ENCODE results near the gene GLI2. TPM values are rescaled to one million over a fixed set of nuclear protein-coding genes. Genes with fewer than 3 reads are reported as not detected.
A peak's percentile ranks its signal among the peaks of the same experiment; 100 is the strongest.

The GLI2 gene
- total and polyA plus RNA-seq, 2 experiments from 2014 or later: 53.6 to 57.0 TPM

DNA sequence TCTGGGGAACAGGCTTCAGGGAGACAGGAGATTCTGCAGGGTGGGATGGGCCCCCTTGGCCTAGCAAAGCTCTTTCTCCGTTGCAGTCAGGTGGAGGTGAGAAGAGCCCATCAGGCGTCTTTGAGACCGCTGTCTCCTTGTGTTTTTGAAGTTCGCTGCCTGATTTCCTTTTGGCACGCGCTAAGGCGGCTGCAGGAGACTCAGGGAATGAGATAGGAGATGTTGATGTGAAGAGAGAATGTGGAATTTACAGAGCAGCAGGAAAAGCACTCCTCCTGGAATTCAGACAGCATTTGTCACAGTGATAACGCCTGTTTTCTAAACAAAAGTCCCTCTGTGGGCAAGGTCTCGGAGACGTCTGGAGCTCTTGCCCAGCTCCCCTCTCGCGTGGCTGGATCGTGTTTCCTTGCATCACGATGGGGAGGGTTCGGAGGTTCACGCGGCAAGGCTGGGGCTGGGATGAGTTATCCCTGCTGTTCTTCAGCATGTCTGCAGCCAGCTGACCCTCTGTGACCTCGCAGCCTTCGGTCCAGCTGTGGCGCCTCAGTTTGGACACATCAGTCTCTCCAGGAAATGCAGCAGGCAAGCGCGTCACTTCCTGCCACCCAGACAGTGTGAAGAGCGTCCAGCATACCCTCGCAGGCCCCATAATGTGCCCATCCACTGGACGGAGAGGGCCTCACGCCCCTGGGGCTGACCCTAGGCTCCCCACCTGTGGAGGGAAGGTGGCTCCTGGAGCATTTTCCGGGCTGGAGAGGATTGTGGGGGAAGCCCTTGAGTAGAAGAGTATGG is 30.2 kb downstream of the GLI2 start:
- Mint-ChIP-seq H3K27me3 (ENCODE audit: insufficient read depth, low read depth, poor library complexity) (peaks cover 10% of the 10 kb centered on the region), H3K4me3 (no peak overlapping the region), H3K9me3 (no peaks in the 10 kb centered on the region), H3K36me3 (ENCODE audit: low read depth) (no peaks in the 10 kb centered on the region), H3K4me1 (peaks cover 74% of the 10 kb centered on the region), H3K27ac (peak overlapping the region; percentile 23; the same call in 1 of the 2 replicates)
- TF ChIP-seq JUNB (IDR thresholded peaks at IDR 0.05; ENCODE audit: unreplicated experiment) (no peak), CREB1 (CRISPR knock-in tag; IDR thresholded peaks at IDR 0.05; ENCODE audit: low read depth) (no peak), STAT1 (IDR thresholded peaks at IDR 0.05; ENCODE audit: unreplicated experiment) (no peak), EZH2 (IDR thresholded peaks at IDR 0.05; ENCODE audit: low read depth, unreplicated experiment) (no peak), ZNF114 (CRISPR knock-in tag; IDR thresholded peaks at IDR 0.05) (no peak), EZH2phosphoT487 (IDR thresholded peaks at IDR 0.05; ENCODE audit: unreplicated experiment) (no peak), POLR2AphosphoS5 (IDR thresholded peaks at IDR 0.05; ENCODE audit: low read depth) (no peak), NANOG (IDR thresholded peaks at IDR 0.05; ENCODE audit: borderline replicate concordance) (no peak), ZNF331 (CRISPR knock-in tag; IDR thresholded peaks at IDR 0.05; ENCODE audit: low read depth) (no peak)
- TF ChIP-seq, protein P1, sequence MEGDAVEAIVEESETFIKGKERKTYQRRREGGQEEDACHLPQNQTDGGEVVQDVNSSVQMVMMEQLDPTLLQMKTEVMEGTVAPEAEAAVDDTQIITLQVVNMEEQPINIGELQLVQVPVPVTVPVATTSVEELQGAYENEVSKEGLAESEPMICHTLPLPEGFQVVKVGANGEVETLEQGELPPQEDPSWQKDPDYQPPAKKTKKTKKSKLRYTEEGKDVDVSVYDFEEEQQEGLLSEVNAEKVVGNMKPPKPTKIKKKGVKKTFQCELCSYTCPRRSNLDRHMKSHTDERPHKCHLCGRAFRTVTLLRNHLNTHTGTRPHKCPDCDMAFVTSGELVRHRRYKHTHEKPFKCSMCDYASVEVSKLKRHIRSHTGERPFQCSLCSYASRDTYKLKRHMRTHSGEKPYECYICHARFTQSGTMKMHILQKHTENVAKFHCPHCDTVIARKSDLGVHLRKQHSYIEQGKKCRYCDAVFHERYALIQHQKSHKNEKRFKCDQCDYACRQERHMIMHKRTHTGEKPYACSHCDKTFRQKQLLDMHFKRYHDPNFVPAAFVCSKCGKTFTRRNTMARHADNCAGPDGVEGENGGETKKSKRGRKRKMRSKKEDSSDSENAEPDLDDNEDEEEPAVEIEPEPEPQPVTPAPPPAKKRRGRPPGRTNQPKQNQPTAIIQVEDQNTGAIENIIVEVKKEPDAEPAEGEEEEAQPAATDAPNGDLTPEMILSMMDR (conservative IDR thresholded peaks at IDR 0.05; ENCODE audit: low read depth in 2 of 2): no peak
- TF ChIP-seq, protein P2, sequence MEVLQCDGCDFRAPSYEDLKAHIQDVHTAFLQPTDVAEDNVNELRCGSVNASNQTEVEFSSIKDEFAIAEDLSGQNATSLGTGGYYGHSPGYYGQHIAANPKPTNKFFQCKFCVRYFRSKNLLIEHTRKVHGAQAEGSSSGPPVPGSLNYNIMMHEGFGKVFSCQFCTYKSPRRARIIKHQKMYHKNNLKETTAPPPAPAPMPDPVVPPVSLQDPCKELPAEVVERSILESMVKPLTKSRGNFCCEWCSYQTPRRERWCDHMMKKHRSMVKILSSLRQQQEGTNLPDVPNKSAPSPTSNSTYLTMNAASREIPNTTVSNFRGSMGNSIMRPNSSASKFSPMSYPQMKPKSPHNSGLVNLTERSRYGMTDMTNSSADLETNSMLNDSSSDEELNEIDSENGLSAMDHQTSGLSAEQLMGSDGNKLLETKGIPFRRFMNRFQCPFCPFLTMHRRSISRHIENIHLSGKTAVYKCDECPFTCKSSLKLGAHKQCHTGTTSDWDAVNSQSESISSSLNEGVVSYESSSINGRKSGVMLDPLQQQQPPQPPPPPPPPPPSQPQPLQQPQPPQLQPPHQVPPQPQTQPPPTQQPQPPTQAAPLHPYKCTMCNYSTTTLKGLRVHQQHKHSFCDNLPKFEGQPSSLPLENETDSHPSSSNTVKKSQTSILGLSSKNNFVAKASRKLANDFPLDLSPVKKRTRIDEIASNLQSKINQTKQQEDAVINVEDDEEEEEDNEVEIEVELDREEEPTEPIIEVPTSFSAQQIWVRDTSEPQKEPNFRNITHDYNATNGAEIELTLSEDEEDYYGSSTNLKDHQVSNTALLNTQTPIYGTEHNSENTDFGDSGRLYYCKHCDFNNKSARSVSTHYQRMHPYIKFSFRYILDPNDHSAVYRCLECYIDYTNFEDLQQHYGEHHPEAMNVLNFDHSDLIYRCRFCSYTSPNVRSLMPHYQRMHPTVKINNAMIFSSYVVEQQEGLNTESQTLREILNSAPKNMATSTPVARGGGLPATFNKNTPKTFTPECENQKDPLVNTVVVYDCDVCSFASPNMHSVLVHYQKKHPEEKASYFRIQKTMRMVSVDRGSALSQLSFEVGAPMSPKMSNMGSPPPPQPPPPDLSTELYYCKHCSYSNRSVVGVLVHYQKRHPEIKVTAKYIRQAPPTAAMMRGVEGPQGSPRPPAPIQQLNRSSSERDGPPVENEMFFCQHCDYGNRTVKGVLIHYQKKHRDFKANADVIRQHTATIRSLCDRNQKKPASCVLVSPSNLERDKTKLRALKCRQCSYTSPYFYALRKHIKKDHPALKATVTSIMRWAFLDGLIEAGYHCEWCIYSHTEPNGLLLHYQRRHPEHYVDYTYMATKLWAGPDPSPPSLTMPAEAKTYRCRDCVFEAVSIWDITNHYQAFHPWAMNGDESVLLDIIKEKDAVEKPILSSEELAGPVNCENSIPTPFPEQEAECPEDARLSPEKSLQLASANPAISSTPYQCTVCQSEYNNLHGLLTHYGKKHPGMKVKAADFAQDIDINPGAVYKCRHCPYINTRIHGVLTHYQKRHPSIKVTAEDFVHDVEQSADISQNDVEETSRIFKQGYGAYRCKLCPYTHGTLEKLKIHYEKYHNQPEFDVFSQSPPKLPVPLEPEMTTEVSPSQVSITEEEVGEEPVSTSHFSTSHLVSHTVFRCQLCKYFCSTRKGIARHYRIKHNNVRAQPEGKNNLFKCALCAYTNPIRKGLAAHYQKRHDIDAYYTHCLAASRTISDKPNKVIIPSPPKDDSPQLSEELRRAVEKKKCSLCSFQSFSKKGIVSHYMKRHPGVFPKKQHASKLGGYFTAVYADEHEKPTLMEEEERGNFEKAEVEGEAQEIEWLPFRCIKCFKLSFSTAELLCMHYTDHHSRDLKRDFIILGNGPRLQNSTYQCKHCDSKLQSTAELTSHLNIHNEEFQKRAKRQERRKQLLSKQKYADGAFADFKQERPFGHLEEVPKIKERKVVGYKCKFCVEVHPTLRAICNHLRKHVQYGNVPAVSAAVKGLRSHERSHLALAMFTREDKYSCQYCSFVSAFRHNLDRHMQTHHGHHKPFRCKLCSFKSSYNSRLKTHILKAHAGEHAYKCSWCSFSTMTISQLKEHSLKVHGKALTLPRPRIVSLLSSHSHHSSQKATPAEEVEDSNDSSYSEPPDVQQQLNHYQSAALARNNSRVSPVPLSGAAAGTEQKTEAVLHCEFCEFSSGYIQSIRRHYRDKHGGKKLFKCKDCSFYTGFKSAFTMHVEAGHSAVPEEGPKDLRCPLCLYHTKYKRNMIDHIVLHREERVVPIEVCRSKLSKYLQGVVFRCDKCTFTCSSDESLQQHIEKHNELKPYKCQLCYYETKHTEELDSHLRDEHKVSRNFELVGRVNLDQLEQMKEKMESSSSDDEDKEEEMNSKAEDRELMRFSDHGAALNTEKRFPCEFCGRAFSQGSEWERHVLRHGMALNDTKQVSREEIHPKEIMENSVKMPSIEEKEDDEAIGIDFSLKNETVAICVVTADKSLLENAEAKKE (CRISPR knock-in tag; IDR thresholded peaks at IDR 0.05): no peak
- TF ChIP-seq, protein P3, sequence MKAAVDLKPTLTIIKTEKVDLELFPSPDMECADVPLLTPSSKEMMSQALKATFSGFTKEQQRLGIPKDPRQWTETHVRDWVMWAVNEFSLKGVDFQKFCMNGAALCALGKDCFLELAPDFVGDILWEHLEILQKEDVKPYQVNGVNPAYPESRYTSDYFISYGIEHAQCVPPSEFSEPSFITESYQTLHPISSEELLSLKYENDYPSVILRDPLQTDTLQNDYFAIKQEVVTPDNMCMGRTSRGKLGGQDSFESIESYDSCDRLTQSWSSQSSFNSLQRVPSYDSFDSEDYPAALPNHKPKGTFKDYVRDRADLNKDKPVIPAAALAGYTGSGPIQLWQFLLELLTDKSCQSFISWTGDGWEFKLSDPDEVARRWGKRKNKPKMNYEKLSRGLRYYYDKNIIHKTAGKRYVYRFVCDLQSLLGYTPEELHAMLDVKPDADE (IDR thresholded peaks at IDR 0.05): no peak
- TF ChIP-seq, protein P4, sequence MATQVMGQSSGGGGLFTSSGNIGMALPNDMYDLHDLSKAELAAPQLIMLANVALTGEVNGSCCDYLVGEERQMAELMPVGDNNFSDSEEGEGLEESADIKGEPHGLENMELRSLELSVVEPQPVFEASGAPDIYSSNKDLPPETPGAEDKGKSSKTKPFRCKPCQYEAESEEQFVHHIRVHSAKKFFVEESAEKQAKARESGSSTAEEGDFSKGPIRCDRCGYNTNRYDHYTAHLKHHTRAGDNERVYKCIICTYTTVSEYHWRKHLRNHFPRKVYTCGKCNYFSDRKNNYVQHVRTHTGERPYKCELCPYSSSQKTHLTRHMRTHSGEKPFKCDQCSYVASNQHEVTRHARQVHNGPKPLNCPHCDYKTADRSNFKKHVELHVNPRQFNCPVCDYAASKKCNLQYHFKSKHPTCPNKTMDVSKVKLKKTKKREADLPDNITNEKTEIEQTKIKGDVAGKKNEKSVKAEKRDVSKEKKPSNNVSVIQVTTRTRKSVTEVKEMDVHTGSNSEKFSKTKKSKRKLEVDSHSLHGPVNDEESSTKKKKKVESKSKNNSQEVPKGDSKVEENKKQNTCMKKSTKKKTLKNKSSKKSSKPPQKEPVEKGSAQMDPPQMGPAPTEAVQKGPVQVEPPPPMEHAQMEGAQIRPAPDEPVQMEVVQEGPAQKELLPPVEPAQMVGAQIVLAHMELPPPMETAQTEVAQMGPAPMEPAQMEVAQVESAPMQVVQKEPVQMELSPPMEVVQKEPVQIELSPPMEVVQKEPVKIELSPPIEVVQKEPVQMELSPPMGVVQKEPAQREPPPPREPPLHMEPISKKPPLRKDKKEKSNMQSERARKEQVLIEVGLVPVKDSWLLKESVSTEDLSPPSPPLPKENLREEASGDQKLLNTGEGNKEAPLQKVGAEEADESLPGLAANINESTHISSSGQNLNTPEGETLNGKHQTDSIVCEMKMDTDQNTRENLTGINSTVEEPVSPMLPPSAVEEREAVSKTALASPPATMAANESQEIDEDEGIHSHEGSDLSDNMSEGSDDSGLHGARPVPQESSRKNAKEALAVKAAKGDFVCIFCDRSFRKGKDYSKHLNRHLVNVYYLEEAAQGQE (IDR thresholded peaks at IDR 0.05; ENCODE audit: unreplicated experiment): no peak
- DNase-seq (ENCODE audit: low spot score): peak; percentile 43
- H3K4me2 ChIP-seq: peak overlapping the region; percentile 51
- peaks cover 38% of the 10 kb centered on the region for H3K4me1 ChIP-seq (ENCODE audit: insufficient read depth)
- peak overlapping the region; percentile 84 for H3K27ac ChIP-seq (ENCODE audit: low read depth)
- peaks cover 100% of the 10 kb centered on the region for H3K79me2 ChIP-seq (replicated peaks; ENCODE audit: insufficient read depth)
- no peak overlapping the region for H3K4me3 ChIP-seq
- no peaks in the 10 kb centered on the region for H3K9me2 ChIP-seq (ENCODE audit: insufficient read depth)
- no peaks in the 10 kb centered on the region for H3K36me3 ChIP-seq (ENCODE audit: insufficient read depth)
- peaks cover 13% of the 10 kb centered on the region; the same call in 1 of the 2 replicates for H3F3A ChIP-seq (replicated peaks; ENCODE audit: low read depth)
- H3K27me3 ChIP-seq (ENCODE audit: insufficient read depth): no peaks in the 10 kb centered on the region
- no peak overlapping the region for H2AFZ ChIP-seq
- H4K20me1 ChIP-seq (replicated peaks; ENCODE audit: insufficient read depth): peaks cover 77% of the 10 kb centered on the region
- ATAC-seq: peak; percentile 10
